DOHH2 (cell line): ENCODE data around the gene CAMTA1.

Source experiments
- H3F3A ChIP-seq: fragments of 200-600 bp; sonication (generic), shearing (Covaris generic); 2 replicates; pipeline ENCODE4 v1.6.0; 2016; ENCODE audit warnings: antibody characterized with exemption, mild to moderate bottlenecking; ENCODE audit not compliant: control insufficient read depth, insufficient read depth
- H3K27ac ChIP-seq: fragments of 200-600 bp; sonication (generic); 2 replicates; pipeline ENCODE4 v1.5.1; 2014; ENCODE audit warnings: low read depth, mild to moderate bottlenecking, low read length, moderate library complexity
- H3K27me3 ChIP-seq: fragments of 200-600 bp; sonication (generic); 2 replicates; pipeline ENCODE4 v1.6.1; 2014; ENCODE audit warnings: mild to moderate bottlenecking, low read length, mixed read lengths; ENCODE audit not compliant: control insufficient read depth
- H3K36me3 ChIP-seq: fragments of 200-600 bp; sonication (generic); 2 replicates; pipeline ENCODE4 v1.6.1; 2014; ENCODE audit warnings: mild to moderate bottlenecking, low read length, moderate library complexity, mixed read lengths; ENCODE audit not compliant: control insufficient read depth
- H3K4me1 ChIP-seq: fragments of 200-600 bp; sonication (generic); 2 replicates; pipeline ENCODE4 v1.6.1; 2014; ENCODE audit warnings: mild to moderate bottlenecking, low read length, mixed read lengths; ENCODE audit not compliant: control insufficient read depth
- H3K4me2 ChIP-seq: fragments of 200-600 bp; sonication (generic); 2 replicates; pipeline ENCODE4 v1.6.0; 2014; ENCODE audit warnings: mild to moderate bottlenecking, low read length, moderate library complexity
- H3K4me3 ChIP-seq: fragments of 200-600 bp; sonication (generic); 2 replicates; pipeline ENCODE4 v1.5.1; 2014; ENCODE audit warnings: mild to moderate bottlenecking, low read length, mixed read lengths
- H3K79me2 ChIP-seq: fragments of 200-600 bp; sonication (generic); 2 replicates; pipeline ENCODE4 v1.6.1; 2014; ENCODE audit warnings: mild to moderate bottlenecking, low read length, mixed read lengths; ENCODE audit not compliant: control insufficient read depth
- H3K9me2 ChIP-seq: fragments of 200-600 bp; sonication (generic); replicated peaks from 2 replicates; pipeline ENCODE4 v1.6.1; 2014; ENCODE audit warnings: mild to moderate bottlenecking, low read length, mixed read lengths; ENCODE audit not compliant: control insufficient read depth
- H3K9me3 ChIP-seq: fragments of 200-600 bp; sonication (generic); 2 replicates; pipeline ENCODE4 v1.6.1; 2014; ENCODE audit warnings: antibody characterized with exemption, low read length, mixed read lengths; ENCODE audit not compliant: control insufficient read depth, insufficient read depth
- H4K20me1 ChIP-seq: fragments of 200-600 bp; sonication (generic); 2 replicates; pipeline ENCODE4 v1.6.0; 2014; ENCODE audit warnings: low read depth, mild to moderate bottlenecking, antibody characterized with exemption, low read length, moderate library complexity; ENCODE audit not compliant: control insufficient read depth, insufficient read depth
- EZH2phosphoT487 ChIP-seq: fragments of 200-600 bp; sonication (generic); IDR thresholded peaks from 2 replicates; pipeline ENCODE4 v1.6.1; 2017; ENCODE audit warnings: borderline replicate concordance, mild to moderate bottlenecking, antibody characterized with exemption, low read length, moderate library complexity, mixed read lengths
- TF ChIP-seq, protein P1 (sequence below): fragments of 200-600 bp; sonication (generic); IDR thresholded peaks from one replicate; pipeline ENCODE4 v1.5.1; 2014; ENCODE audit warnings: antibody characterized with exemption, mild to moderate bottlenecking, low read depth, low read length; ENCODE audit not compliant: poor library complexity, severe bottlenecking

Gene CAMTA1

GRCh38 chr1:7253988-7254587 is 468.8 kb downstream of the CAMTA1 start:
- Histone ChIP-seq H3K9me2 (no peaks in the 10 kb centered on the region), H3K4me3 (no peak overlapping the region), H3K4me1 (no peaks in the 10 kb centered on the region), H3K79me2 (no peaks in the 10 kb centered on the region), H3F3A (no peaks in the 10 kb centered on the region), H3K27me3 (no peaks in the 10 kb centered on the region), H4K20me1 (no peaks in the 10 kb centered on the region), H3K27ac (no peak overlapping the region), H3K4me2 (no peak overlapping the region), H3K36me3 (no peaks in the 10 kb centered on the region), H3K9me3 (no peaks in the 10 kb centered on the region)
- TF ChIP-seq, protein P1, sequence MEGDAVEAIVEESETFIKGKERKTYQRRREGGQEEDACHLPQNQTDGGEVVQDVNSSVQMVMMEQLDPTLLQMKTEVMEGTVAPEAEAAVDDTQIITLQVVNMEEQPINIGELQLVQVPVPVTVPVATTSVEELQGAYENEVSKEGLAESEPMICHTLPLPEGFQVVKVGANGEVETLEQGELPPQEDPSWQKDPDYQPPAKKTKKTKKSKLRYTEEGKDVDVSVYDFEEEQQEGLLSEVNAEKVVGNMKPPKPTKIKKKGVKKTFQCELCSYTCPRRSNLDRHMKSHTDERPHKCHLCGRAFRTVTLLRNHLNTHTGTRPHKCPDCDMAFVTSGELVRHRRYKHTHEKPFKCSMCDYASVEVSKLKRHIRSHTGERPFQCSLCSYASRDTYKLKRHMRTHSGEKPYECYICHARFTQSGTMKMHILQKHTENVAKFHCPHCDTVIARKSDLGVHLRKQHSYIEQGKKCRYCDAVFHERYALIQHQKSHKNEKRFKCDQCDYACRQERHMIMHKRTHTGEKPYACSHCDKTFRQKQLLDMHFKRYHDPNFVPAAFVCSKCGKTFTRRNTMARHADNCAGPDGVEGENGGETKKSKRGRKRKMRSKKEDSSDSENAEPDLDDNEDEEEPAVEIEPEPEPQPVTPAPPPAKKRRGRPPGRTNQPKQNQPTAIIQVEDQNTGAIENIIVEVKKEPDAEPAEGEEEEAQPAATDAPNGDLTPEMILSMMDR: no peak
- TF ChIP-seq EZH2phosphoT487: no peak

DNA sequence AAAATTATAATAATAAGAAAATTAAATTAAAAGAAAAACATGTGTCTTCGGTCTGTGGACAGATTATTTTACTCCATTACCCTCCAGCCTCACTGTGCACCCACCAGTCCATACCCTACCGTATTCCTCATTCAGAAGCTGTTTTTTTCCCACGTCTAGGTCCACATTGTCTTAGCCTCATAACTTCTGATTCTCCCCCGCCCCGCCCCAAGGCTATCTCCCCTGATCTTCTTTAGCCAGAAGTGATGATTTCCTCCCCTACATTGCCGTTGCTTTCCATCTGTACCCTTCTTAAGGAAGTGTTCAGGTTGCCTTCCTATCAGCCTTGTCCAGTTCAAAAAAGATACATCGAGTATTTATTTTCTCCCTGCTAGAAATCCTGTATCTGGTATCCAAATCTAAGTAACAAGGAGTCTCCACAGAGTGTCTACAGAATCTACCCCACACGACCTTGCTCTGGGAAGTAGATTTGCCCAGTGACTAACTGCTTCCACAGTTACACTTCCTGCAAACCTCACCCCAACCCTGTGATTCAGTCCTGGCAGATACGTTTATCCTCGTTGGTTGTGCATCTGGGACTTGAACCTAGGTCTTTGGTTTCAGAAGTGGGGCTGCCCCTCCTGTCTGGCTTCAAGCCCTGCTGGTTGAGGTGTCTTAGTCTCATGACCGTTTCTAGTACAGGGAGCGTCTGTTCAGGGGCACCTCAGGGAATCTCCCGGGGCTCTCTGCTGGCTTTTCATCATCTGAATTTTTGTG is 470.2 kb downstream of the CAMTA1 start:
- H3K4me2 ChIP-seq: no peak overlapping the region

GRCh38 chr1:7256526-7256925 is 471.3 kb downstream of the CAMTA1 start:
- Histone ChIP-seq H4K20me1 (no peaks in the 10 kb centered on the region), H3K36me3 (no peaks in the 10 kb centered on the region), H3F3A (no peaks in the 10 kb centered on the region), H3K4me3 (no peak overlapping the region), H3K4me1 (no peaks in the 10 kb centered on the region), H3K4me2 (no peak overlapping the region), H3K79me2 (no peaks in the 10 kb centered on the region), H3K9me3 (no peaks in the 10 kb centered on the region), H3K27me3 (no peaks in the 10 kb centered on the region), H3K9me2 (no peaks in the 10 kb centered on the region), H3K27ac (no peak overlapping the region)
- no peak for TF ChIP-seq EZH2phosphoT487
- TF ChIP-seq, protein P1: no peak

More for the DNA sequence above, 470.2 kb downstream of the CAMTA1 start:
- no peak overlapping the region for H3K4me3 ChIP-seq
- H3K9me2 ChIP-seq: no peaks in the 10 kb centered on the region
- no peaks in the 10 kb centered on the region for H3K79me2 ChIP-seq
- H3K4me1 ChIP-seq: no peaks in the 10 kb centered on the region
- H3K9me3 ChIP-seq: no peaks in the 10 kb centered on the region
- H3K27me3 ChIP-seq: no peaks in the 10 kb centered on the region
- H3K27ac ChIP-seq: no peak overlapping the region
- no peaks in the 10 kb centered on the region for H3K36me3 ChIP-seq
- H3F3A ChIP-seq: no peaks in the 10 kb centered on the region
- no peak for TF ChIP-seq EZH2phosphoT487
- TF ChIP-seq, protein P1: no peak
- no peaks in the 10 kb centered on the region for H4K20me1 ChIP-seq
